Embryonic facial prominence (tissue), 1 donor: ENCODE measurements around the gene KIAA1217.
A peak's percentile ranks its signal among the peaks of the same experiment; 100 is the strongest.
"Not testable (repeated sequence)": the region's sequence is repeated elsewhere in the genome, so short reads cannot be mapped to it uniquely, and the experiment has no call there.

Source experiments
- DNase-seq: peaks from one replicate; pipeline ENCODE4 v3.0.0-alpha.2; 2016; ENCODE audit errors: extremely low spot score

KIAA1217 gene

GRCh38 chr10:24442234-24442633 is 233.3 kb downstream of the KIAA1217 start:
- DNase-seq, result no peak

GRCh38 chr10:24442641-24443174 is 233.8 kb downstream of the KIAA1217 start:
- DNase-seq, result not testable (repeated sequence)

GRCh38 chr10:24444337-24444736 is 235.4 kb downstream of the KIAA1217 start:
- DNase-seq, result no peak

- not testable (repeated sequence) for DNase-seq
Observed at GRCh38 chr10:24445958-24446357, 237.0 kb downstream of the KIAA1217 start.

GRCh38 chr10:24446739-24447138 is 237.8 kb downstream of the KIAA1217 start:
- no peak for DNase-seq

- DNase-seq, result no peak
Observed at GRCh38 chr10:24448351-24448999, 239.5 kb downstream of the KIAA1217 start.

- peak; percentile 50 for DNase-seq
Observed at GRCh38 chr10:24449321-24449740, 240.4 kb downstream of the KIAA1217 start.

- no peak for DNase-seq
Observed at GRCh38 chr10:24449769-24450310, 240.9 kb downstream of the KIAA1217 start.

- no peak for DNase-seq
Observed at GRCh38 chr10:24451325-24451820, 242.4 kb downstream of the KIAA1217 start.

- no peak for DNase-seq
Observed at GRCh38 chr10:24452030-24452429, 243.1 kb downstream of the KIAA1217 start.

- no peak for DNase-seq
Observed at GRCh38 chr10:24453404-24453830, 244.5 kb downstream of the KIAA1217 start.

- no peak for DNase-seq
Observed at GRCh38 chr10:24453973-24454372, 245.0 kb downstream of the KIAA1217 start.

- DNase-seq, result no peak
Observed at GRCh38 chr10:24455447-24455846, 246.5 kb downstream of the KIAA1217 start.

- DNase-seq, result no peak
Observed at GRCh38 chr10:24456322-24456721, 247.4 kb downstream of the KIAA1217 start.

GRCh38 chr10:24457661-24458318 is 248.9 kb downstream of the KIAA1217 start:
- DNase-seq, result no peak

GRCh38 chr10:24459836-24460235 is 250.9 kb downstream of the KIAA1217 start:
- no peak for DNase-seq

GRCh38 chr10:24462291-24462813 is 253.4 kb downstream of the KIAA1217 start:
- DNase-seq, result no peak

GRCh38 chr10:24462889-24463552 is 254.1 kb downstream of the KIAA1217 start:
- DNase-seq, result no peak

GRCh38 chr10:24463611-24464426 is 254.9 kb downstream of the KIAA1217 start:
- no peak for DNase-seq

GRCh38 chr10:24465124-24465874 is 256.4 kb downstream of the KIAA1217 start:
- peak; percentile 25 for DNase-seq
